ENCODE data around the gene IMP4. TPM values are rescaled to one million over a fixed set of nuclear protein-coding genes. Genes with fewer than 3 reads are reported as not detected.
A peak's percentile ranks its signal among the peaks of the same experiment; 100 is the strongest.

Gene IMP4
- total and polyA plus RNA-seq, 2 of the 13 experiments (the other 11 are each of a cell fraction or from before 2014, with no cell fraction given): 142 to 158 TPM

GRCh38 chr2:130355172-130355577, 12.5 kb downstream of the IMP4 start (continued):
- TF ChIP-seq MAFG (CRISPR knock-in tag; IDR thresholded peaks at IDR 0.05) (no peak), ZNF691 (CRISPR knock-in tag; IDR thresholded peaks at IDR 0.05; ENCODE audit: borderline replicate concordance, low read depth) (0 out of 2 replicates have a peak, but pooled peaks have one; percentile 26), SMAD1 (CRISPR knock-in tag; IDR thresholded peaks at IDR 0.05; ENCODE audit: borderline replicate concordance, low read depth) (0 out of 2 replicates have a peak, but pooled peaks have one; percentile 19), ZNF891 (CRISPR knock-in tag; IDR thresholded peaks at IDR 0.05) (peak; percentile 60; the same call in 1 of the 2 replicates), NCOR1 (IDR thresholded peaks at IDR 0.05; ENCODE audit: borderline replicate concordance, low read length) (no peak), RAD51 (IDR thresholded peaks at IDR 0.05; ENCODE audit: borderline replicate concordance) (no peak), ARNT2 (CRISPR knock-in tag; IDR thresholded peaks at IDR 0.05; ENCODE audit: low read depth) (no peak), FOXO4 (CRISPR knock-in tag; conservative IDR thresholded peaks at IDR 0.05) (no peak), ZNF777 (CRISPR knock-in tag; IDR thresholded peaks at IDR 0.05) (0 out of 2 replicates have a peak, but pooled peaks have one; percentile 12), BRF2 (CRISPR knock-in tag; IDR thresholded peaks at IDR 0.05) (0 out of 2 replicates have a peak, but pooled peaks have one; percentile 9), RBM39 (IDR thresholded peaks at IDR 0.05; ENCODE audit: low read depth, low read length, poor library complexity, severe bottlenecking) (peak; percentile 70), ZNF772 (CRISPR knock-in tag; IDR thresholded peaks at IDR 0.05) (peak; percentile 61; the same call in 1 of the 2 replicates), MTF2 (CRISPR knock-in tag; IDR thresholded peaks at IDR 0.05; ENCODE audit: borderline replicate concordance) (0 out of 2 replicates have a peak, but pooled peaks have one; percentile 7), ZNF619 (CRISPR knock-in tag; IDR thresholded peaks at IDR 0.05) (0 out of 2 replicates have a peak, but pooled peaks have one; percentile 2), ZNF501 (CRISPR knock-in tag; IDR thresholded peaks at IDR 0.05) (peak; percentile 8; the same call in 1 of the 2 replicates), ZNF414 (CRISPR knock-in tag; IDR thresholded peaks at IDR 0.05) (0 out of 2 replicates have a peak, but pooled peaks have one; percentile 6), ZBTB10 (CRISPR knock-in tag; IDR thresholded peaks at IDR 0.05; ENCODE audit: borderline replicate concordance) (0 out of 2 replicates have a peak, but pooled peaks have one; percentile 57), CBX2 (IDR thresholded peaks at IDR 0.05; ENCODE audit: low read depth, low read length) (no peak), CBX2 (CRISPR knock-in tag; IDR thresholded peaks at IDR 0.05; ENCODE audit: low read depth) (0 out of 2 replicates have a peak, but pooled peaks have one; percentile 40), KLF9 (CRISPR knock-in tag; IDR thresholded peaks at IDR 0.05; ENCODE audit: low read depth) (peak; percentile 17; the same call in 1 of the 2 replicates), ZNF44 (CRISPR knock-in tag; IDR thresholded peaks at IDR 0.05) (0 out of 2 replicates have a peak, but pooled peaks have one; percentile 14), EED (CRISPR knock-in tag; IDR thresholded peaks at IDR 0.05) (peak; percentile 44; the same call in 1 of the 2 replicates), NR2F1 (CRISPR knock-in tag; IDR thresholded peaks at IDR 0.05) (peak in 1 of 2 experiments; percentile 15; a peak in 1 of 4 replicates), PLRG1 (conservative IDR thresholded peaks at IDR 0.05) (no peak)
